ENCODE measurements around the gene CTSS. TPM values are rescaled to one million over a fixed set of nuclear protein-coding genes. Genes with fewer than 3 reads are reported as not detected.

CTSS gene
- total RNA-seq, 1 experiment from 2014 or later: not detected

- no peak overlapping the region for H2BK20ac ChIP-seq (ENCODE audit: low read depth, low read length, poor library complexity, severe bottlenecking)
These were observed 45.5 kb downstream of the CTSS start for GRCh38 chr1:150720098-150720497.

More at GRCh38 chr1:150720098-150720497, 45.5 kb downstream of the CTSS start:
- Histone ChIP-seq H2BK5ac (ENCODE audit: insufficient read length, low read length) (no peak overlapping the region), H3K79me2 (ENCODE audit: insufficient read depth, low read length) (no peaks in the 10 kb centered on the region), H3K23me2 (ENCODE audit: insufficient read length, low read depth, low read length, poor library complexity, severe bottlenecking) (no peaks in the 10 kb centered on the region), H3K4ac (ENCODE audit: low read depth, low read length) (no peak overlapping the region), H4K91ac (ENCODE audit: insufficient read length, low read depth, low read length) (no peak overlapping the region), H2BK120ac (ENCODE audit: low read depth, low read length, poor library complexity, severe bottlenecking) (no peak overlapping the region), H3K4me2 (ENCODE audit: insufficient read depth, insufficient read length, low read length) (no peak overlapping the region), H2BK12ac (ENCODE audit: insufficient read length, low read depth, low read length) (no peak overlapping the region), H4K5ac (ENCODE audit: insufficient read length, low read depth, low read length) (no peak overlapping the region), H3K79me1 (ENCODE audit: insufficient read depth, low read depth, low read length, poor library complexity, severe bottlenecking) (no peaks in the 10 kb centered on the region), H3K14ac (ENCODE audit: insufficient read depth, low read length) (no peak overlapping the region), H2AFZ (ENCODE audit: low read length) (no peak overlapping the region), H3K23ac (ENCODE audit: insufficient read length, low read depth, low read length) (no peak overlapping the region), H3K9me3 (ENCODE audit: control insufficient read depth, low read depth, low read length) (no peaks in the 10 kb centered on the region), H2AK5ac (ENCODE audit: insufficient read length, low read length) (no peak overlapping the region), H3K27me3 (ENCODE audit: insufficient read depth, low read length) (no peaks in the 10 kb centered on the region), H4K20me1 (ENCODE audit: control insufficient read depth, insufficient read depth, insufficient read length) (no peaks in the 10 kb centered on the region), H3K18ac (ENCODE audit: insufficient read length, low read depth, low read length) (no peak overlapping the region), H3K56ac (ENCODE audit: insufficient read length, low read depth, low read length) (no peak overlapping the region), H3K9ac (ENCODE audit: extremely low read depth, insufficient read length, low read length) (no peak overlapping the region), H4K8ac (replicated peaks; ENCODE audit: insufficient read length, low read depth, low read length) (no peak overlapping the region), H3T11ph (ENCODE audit: low read length) (no peak overlapping the region), H2BK15ac (ENCODE audit: low read depth, low read length) (no peak overlapping the region), H3K27ac (ENCODE audit: insufficient read length, low read depth, low read length) (no peak overlapping the region), H3K4me1 (ENCODE audit: insufficient read depth, low read length) (no peaks in the 10 kb centered on the region)
- H3K27me3 Mint-ChIP-seq (ENCODE audit: low read depth): no peaks in the 10 kb centered on the region
- no CpG with 5 or more reads among the region's 21 CpGs for WGBS (ENCODE audit: extremely low coverage, insufficient read length, low lambda C conversion rate)
- TF ChIP-seq, protein P1, sequence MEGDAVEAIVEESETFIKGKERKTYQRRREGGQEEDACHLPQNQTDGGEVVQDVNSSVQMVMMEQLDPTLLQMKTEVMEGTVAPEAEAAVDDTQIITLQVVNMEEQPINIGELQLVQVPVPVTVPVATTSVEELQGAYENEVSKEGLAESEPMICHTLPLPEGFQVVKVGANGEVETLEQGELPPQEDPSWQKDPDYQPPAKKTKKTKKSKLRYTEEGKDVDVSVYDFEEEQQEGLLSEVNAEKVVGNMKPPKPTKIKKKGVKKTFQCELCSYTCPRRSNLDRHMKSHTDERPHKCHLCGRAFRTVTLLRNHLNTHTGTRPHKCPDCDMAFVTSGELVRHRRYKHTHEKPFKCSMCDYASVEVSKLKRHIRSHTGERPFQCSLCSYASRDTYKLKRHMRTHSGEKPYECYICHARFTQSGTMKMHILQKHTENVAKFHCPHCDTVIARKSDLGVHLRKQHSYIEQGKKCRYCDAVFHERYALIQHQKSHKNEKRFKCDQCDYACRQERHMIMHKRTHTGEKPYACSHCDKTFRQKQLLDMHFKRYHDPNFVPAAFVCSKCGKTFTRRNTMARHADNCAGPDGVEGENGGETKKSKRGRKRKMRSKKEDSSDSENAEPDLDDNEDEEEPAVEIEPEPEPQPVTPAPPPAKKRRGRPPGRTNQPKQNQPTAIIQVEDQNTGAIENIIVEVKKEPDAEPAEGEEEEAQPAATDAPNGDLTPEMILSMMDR (conservative IDR thresholded peaks at IDR 0.05): no peak
- H3K9me3 Mint-ChIP-seq: peaks cover 0 to 6% of the 10 kb centered on the region in 2 experiments; a peak in 1 of 5 replicates
- H3K4me1 Mint-ChIP-seq: no peaks in the 10 kb centered on the region
- no peak overlapping the region for H3K27ac Mint-ChIP-seq
- H3K4me3 Mint-ChIP-seq: no peak overlapping the region
- no peak for DNase-seq
- H3K36me3 Mint-ChIP-seq (ENCODE audit: insufficient read depth in 1 of 3, low read depth in 3 of 3): 0 out of 7 replicates have a peak, but pooled peaks cover 0 to 1% (median 0%) of the 10 kb centered on the region in 3 experiments
